Hematopoietic multipotent progenitor cell treated with erythropoietin and hydrocortisone succinate and interleukin-3 and kit ligand, for 4 days (in vitro differentiated cells): ENCODE measurements around the gene KCNQ4.

ENCODE experiments used
- DNase-seq: peaks from one replicate; pipeline ENCODE4 v3.0.0-alpha.2; 2015

KCNQ4 gene

GRCh38 chr1:40755067-40755466 lies 28.5 kb upstream of the KCNQ4 start:
- DNase-seq = peak; percentile 37

- no peak for DNase-seq
These were observed 27.1 kb upstream of the KCNQ4 start for GRCh38 chr1:40756523-40756922.

GRCh38 chr1:40757084-40757483 lies 26.5 kb upstream of the KCNQ4 start:
- DNase-seq = no peak

- DNase-seq = no peak
These were observed 25.6 kb upstream of the KCNQ4 start for GRCh38 chr1:40758004-40758403.

- no peak for DNase-seq
These were observed 24.8 kb upstream of the KCNQ4 start for GRCh38 chr1:40758578-40759343.

GRCh38 chr1:40760984-40761383 lies 22.6 kb upstream of the KCNQ4 start:
- no peak for DNase-seq

GRCh38 chr1:40762144-40762923 lies 21.3 kb upstream of the KCNQ4 start:
- no peak for DNase-seq

GRCh38 chr1:40763742-40764532 lies 19.6 kb upstream of the KCNQ4 start:
- no peak for DNase-seq

GRCh38 chr1:40764981-40765380 lies 18.6 kb upstream of the KCNQ4 start:
- no peak for DNase-seq

GRCh38 chr1:40766017-40766416 lies 17.6 kb upstream of the KCNQ4 start:
- no peak for DNase-seq

- no peak for DNase-seq
These were observed 17.0 kb upstream of the KCNQ4 start for GRCh38 chr1:40766560-40766959.

GRCh38 chr1:40768146-40768990 lies 15.2 kb upstream of the KCNQ4 start:
- no peak for DNase-seq

GRCh38 chr1:40769815-40770214 lies 13.8 kb upstream of the KCNQ4 start:
- peak; percentile 62 for DNase-seq

- DNase-seq = no peak
These were observed 13.1 kb upstream of the KCNQ4 start for GRCh38 chr1:40770296-40771070.

GRCh38 chr1:40772146-40772955 lies 11.2 kb upstream of the KCNQ4 start:
- no peak for DNase-seq

- no peak for DNase-seq
These were observed 9.8 kb upstream of the KCNQ4 start for GRCh38 chr1:40773748-40774265.

- peak; percentile 69 for DNase-seq
These were observed 9.2 kb upstream of the KCNQ4 start for GRCh38 chr1:40774266-40774998.

GRCh38 chr1:40776236-40777072 lies 7.1 kb upstream of the KCNQ4 start:
- DNase-seq = no peak
